ENCODE data around the gene TTI1. TPM values are rescaled to one million over a fixed set of nuclear protein-coding genes. Genes with fewer than 3 reads are reported as not detected.

Gene TTI1
- total and polyA plus RNA-seq, 3 donors from 2014 or later, result 24.1 to 30.5 (median 26.0) TPM

DNA sequence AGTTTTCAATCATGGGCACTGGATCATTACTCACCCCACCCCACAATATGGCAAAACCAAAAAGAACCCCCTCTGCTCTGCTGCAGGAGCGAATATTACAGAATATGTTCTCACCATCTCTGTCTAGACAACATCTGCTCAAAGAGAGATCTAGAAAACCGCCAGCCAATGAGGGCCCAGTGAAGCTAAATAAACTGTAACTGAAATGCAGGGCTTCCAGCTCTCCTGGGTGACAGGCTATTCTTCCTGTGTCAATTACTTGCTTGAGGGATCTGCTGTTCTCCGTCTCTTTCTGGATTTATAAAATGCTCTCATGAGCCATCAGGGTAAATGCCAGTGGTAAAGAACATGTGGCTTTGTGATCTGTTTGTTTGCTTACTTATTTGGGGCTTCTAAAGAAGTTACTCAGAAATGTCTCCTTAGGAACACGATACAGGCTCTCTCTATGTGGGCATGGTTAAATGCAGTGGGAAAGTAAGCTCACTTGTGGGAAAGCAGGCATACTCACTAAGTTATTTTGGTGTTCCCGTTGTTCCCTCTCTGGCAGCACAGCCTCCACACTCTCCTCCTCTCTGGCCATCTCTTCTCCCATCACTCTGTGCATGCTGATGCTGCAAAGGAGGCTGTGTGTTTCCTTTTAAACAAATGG, 44.8 kb downstream of the TTI1 start:
- no peak overlapping the region for H3K4me3 ChIP-seq
- TF ChIP-seq, protein P1, sequence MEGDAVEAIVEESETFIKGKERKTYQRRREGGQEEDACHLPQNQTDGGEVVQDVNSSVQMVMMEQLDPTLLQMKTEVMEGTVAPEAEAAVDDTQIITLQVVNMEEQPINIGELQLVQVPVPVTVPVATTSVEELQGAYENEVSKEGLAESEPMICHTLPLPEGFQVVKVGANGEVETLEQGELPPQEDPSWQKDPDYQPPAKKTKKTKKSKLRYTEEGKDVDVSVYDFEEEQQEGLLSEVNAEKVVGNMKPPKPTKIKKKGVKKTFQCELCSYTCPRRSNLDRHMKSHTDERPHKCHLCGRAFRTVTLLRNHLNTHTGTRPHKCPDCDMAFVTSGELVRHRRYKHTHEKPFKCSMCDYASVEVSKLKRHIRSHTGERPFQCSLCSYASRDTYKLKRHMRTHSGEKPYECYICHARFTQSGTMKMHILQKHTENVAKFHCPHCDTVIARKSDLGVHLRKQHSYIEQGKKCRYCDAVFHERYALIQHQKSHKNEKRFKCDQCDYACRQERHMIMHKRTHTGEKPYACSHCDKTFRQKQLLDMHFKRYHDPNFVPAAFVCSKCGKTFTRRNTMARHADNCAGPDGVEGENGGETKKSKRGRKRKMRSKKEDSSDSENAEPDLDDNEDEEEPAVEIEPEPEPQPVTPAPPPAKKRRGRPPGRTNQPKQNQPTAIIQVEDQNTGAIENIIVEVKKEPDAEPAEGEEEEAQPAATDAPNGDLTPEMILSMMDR (IDR thresholded peaks at IDR 0.05), result no peak
- no peak for TF ChIP-seq POLR2A (IDR thresholded peaks at IDR 0.05)
- intact Hi-C loops (cut with DNase I; ENCODE audit: low total_unique reads), result loop anchor here (10.0 kb wide), 1 partner anchor 84 kb away; the partner anchor contains the start of gene VSTM2L
- whole genome bisulfite sequencing, 2 donors, result 88 to 89% methylated on average over 5 of the region's 5 CpGs
- DNase-seq, result no peak
- H3K27ac ChIP-seq, result no peak overlapping the region
- H3K36me3 ChIP-seq (ENCODE audit: low read depth, missing control alignments), result no peaks in the 10 kb centered on the region
- peaks cover 49% of the 10 kb centered on the region for H3K4me1 ChIP-seq
- H3K9me3 ChIP-seq, result no peaks in the 10 kb centered on the region
- H3K27me3 ChIP-seq, result no peaks in the 10 kb centered on the region

DNA sequence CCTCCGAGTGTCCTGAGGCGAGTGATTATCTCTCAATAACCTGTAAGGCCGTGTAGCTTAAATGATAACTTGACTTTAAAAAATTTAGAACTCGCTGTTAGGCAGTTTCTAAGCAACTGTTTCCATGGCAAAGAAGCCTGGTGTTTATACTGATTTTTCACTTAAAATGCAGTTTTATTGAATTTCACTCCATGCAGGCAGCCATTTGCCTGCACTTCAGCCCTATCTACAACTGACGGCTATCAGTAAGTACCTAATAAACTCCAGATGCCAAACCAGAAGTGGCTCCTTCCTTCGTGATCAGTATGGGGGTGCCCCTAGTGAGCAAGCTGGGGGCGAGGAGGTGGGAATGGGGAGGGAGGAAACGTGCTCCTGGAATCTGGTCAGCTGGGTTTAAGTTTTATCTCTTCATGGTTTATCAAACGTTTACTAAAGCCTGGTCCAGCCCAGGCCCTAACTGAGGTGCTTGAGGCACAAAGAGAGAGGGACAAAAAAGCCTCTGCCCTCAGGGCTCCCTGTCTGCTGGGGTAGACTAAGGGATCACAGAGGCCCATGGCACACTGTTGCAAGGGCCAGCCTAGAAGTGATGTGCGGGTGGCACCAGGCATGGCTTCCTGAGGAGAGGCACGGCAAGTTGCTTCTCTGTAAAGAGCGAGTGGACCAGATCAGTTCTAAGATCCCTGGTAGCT, 45.5 kb downstream of the TTI1 start:
- peaks cover 42% of the 10 kb centered on the region for H3K4me1 ChIP-seq
- H3K4me3 ChIP-seq, result no peak overlapping the region
- no peaks in the 10 kb centered on the region for H3K9me3 ChIP-seq
- no peaks in the 10 kb centered on the region for H3K36me3 ChIP-seq (ENCODE audit: low read depth, missing control alignments)
- WGBS, 2 donors, result 70 to 85% methylated on average over 12 of the region's 12 CpGs
- no peak overlapping the region for H3K27ac ChIP-seq
- intact Hi-C loops (cut with DNase I; ENCODE audit: low total_unique reads), result loop anchor here (10.0 kb wide), 1 partner anchor 83 kb away; the partner anchor contains the start of gene VSTM2L
- no peak for TF ChIP-seq POLR2A (IDR thresholded peaks at IDR 0.05)
- TF ChIP-seq, protein P1 (IDR thresholded peaks at IDR 0.05), result no peak
- no peaks in the 10 kb centered on the region for H3K27me3 ChIP-seq
- no peak for DNase-seq

DNA sequence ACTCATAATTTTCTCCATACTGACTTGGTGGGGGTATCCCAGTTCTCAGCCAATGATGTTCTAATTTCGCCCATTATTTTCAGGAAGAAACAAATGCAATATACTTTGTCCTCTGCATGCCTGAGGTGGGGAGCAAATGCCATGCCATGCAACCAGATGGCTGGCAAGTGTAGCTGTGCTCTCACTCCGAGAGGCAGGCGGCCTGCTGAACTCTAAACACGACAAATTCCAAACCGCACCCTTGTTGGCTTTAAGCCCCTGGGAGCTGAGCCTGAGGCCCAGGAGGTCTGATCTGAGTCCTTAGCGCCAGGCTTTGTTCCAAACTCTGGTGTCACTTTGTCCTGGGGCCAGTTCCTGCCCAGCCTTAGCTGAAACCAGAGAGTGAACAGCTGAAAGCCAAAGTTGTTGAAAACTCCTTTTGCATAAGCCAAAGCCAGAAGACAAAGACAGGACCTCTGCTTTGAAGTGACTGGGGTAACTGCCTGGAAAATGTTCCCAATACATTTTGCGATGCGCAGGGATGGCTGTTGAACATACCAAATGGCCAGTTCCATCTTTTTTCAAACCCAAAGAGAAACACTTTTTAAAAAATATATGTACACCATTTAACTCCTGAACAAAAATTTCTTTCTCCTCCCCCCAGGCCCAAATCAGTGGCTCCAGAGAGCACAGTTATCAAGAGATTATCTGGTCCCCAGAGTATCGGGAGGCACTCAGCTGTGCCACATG, 46.2 kb downstream of the TTI1 start:
- no peak for TF ChIP-seq POLR2A (IDR thresholded peaks at IDR 0.05)
- TF ChIP-seq, protein P1 (IDR thresholded peaks at IDR 0.05), result no peak
- WGBS, 2 donors, result 61 to 72% methylated on average over 7 to 9 of the region's 9 CpGs
- no peak overlapping the region for H3K27ac ChIP-seq
- intact Hi-C loops (cut with DNase I; ENCODE audit: low total_unique reads), result loop anchor here (10.0 kb wide), 1 partner anchor 82 kb away; the partner anchor contains the start of gene VSTM2L
- DNase-seq, result no peak
- H3K36me3 ChIP-seq (ENCODE audit: low read depth, missing control alignments), result no peaks in the 10 kb centered on the region
- H3K4me3 ChIP-seq, result no peak overlapping the region
- H3K27me3 ChIP-seq, result no peaks in the 10 kb centered on the region
- H3K4me1 ChIP-seq, result peaks cover 37% of the 10 kb centered on the region
- H3K9me3 ChIP-seq, result no peaks in the 10 kb centered on the region

DNA sequence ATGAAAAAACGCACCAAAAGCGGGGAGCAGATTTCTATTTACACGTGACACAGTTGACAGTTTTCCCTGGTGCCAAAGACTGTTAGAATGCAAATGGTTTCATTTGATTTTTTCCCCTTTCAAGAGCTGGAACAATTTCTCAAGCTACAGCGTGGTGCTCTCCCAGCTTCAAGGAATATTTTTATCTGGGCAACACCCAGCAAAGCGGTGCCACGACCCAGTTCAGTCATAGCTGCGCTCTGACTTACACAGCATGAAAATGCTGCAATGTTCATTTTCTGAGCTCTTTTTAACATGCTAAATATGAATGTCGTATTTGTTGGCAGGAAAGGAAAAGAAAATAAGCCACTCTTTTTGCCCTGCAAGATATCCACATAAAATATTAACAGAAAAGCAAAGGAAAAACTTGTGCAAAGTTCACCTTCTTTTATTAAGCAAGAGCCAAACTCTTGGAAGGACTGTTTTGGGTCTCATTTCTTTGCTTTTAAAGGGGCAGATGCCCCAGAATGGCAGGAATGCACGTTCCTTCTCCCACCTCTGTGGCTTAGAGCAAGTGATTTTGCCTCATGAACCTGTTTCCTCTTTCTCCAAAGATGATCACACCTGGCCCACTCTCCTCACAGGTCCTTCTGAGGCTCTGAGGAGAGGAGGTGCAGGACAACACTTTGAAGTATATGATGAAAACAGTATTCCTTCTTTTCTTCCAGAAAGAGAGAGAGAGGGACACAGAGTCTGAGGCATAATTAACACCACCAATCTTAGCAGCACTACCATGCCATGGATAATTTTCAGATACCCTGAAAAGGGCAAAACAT, 47.0 kb downstream of the TTI1 start:
- WGBS, 2 donors, result 68 to 79% methylated on average over 9 of the region's 9 CpGs
- Histone ChIP-seq H3K9me3 (no peaks in the 10 kb centered on the region), H3K36me3 (ENCODE audit: low read depth, missing control alignments) (no peaks in the 10 kb centered on the region), H3K4me1 (peaks cover 33% of the 10 kb centered on the region), H3K4me3 (no peak overlapping the region), H3K27me3 (no peaks in the 10 kb centered on the region), H3K27ac (no peak overlapping the region)
- no peak for DNase-seq
- intact Hi-C loops (cut with DNase I; ENCODE audit: low total_unique reads), result loop anchor here (10.0 kb wide), 1 partner anchor 81 kb away; the partner anchor contains the start of gene VSTM2L
- no peak for TF ChIP-seq POLR2A (IDR thresholded peaks at IDR 0.05)
- TF ChIP-seq, protein P1 (IDR thresholded peaks at IDR 0.05), result no peak
